GM18868 (cell line): ENCODE measurements around the gene AKAP13.
A peak's percentile ranks its signal among the peaks of the same experiment; 100 is the strongest.
"Not testable (repeated sequence)": the region's sequence is repeated elsewhere in the genome, so short reads cannot be mapped to it uniquely, and the experiment has no call there.

Experiments used
- ATAC-seq: cut with Tn5 transposase; IDR thresholded peaks from one replicate; pipeline ENCODE4 v1.9.1; 2021; ENCODE audit warnings: mild to moderate bottlenecking, moderate library complexity; ENCODE audit not compliant: unreplicated experiment

The AKAP13 gene

DNA sequence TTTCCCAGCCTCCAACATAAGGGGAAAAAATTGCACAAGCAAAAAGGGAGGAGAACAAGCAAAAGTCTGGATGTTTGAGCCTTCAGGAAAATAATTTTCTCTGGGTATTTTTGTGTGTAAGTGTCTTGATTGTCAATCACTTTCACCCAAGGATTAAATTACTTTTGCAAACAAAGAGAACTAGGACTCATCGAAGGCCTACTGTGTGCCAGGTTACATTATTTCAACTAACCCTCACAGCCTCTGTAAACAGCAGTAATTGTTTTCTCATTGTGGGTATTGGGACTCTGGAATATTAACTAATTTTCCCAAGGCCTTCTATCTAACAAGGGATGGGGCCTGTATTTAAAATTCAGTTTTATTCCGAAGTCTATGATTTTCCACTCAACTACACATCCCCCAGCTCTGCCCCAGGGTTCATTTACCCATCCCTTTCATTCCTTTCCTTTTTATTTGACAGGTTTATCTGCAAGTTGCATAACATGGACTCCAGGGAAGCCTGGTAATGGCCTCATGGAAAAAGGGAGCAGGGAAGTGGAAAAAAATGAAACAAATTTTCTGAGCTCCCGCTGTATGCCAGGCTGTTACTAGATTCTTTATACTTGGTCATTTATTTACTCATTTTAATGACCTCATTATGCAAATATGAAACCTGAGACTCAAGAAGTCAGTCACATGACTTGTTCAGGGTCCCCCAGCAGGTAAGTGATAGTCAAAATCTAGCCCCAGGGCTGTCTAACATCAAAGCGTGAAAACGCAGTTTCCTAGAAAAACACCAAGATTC, 32.9 kb upstream of the AKAP13 start:
- ATAC-seq, result not testable (repeated sequence)

DNA sequence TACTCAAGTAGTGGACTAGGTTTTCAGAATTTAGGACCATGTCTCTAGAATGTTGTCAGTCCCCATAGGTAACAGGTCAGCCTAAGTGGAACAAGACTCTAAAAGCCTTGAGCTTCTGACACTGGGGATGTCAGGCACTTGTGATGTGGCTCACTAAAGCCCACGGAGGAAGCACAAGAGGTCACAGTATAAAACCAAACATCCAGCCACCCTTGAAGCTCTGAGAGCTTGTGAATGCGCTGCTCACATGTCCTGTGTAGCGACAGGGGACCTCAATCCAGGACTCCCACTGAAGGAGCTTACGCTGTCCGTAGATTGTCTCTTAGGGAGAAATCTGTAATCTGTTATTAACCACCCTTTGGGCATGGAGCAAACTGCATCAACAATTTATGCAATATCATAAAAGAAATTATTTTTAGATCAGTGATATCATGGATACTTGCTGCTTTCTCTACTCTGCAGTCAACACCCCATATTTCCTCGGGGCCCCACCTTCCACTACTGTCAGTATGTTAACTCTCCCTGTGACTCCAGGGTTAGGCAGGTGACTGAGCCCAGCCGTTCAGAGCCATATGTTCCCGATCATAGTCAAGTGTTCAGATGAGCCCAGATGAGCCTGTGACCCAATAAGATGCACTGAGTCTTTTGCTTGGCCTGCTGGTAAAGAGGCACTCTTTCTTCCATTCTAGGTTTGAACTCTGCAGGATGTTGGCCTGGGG, 32.2 kb upstream of the AKAP13 start:
- ATAC-seq, result not testable (repeated sequence)

DNA sequence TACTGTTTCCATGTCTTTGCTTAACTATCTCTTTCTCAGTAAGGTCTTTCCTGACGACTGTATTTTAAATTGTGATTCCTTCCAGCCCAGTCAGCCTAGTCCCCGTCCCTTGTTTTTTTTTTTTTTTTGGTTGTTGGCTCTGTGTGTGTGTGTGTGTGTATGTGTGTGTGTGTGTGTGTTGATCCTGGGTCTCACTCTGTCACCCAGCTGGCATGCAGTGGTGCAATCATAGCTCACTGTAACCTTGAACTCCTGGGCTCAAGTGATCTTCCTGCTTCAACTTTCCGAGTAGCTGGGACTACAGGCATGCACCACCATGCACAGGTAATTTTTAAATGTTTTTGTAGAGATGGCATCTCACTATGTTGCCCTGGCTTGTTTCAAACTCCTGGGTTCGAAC, 31.3 kb upstream of the AKAP13 start:
- not testable (repeated sequence) for ATAC-seq

GRCh38 chr15:85350395-85350794, 30.0 kb upstream of the AKAP13 start:
- no peak for ATAC-seq

- ATAC-seq, result not testable (repeated sequence)
These were observed 28.9 kb upstream of the AKAP13 start for GRCh38 chr15:85351501-85351900.

DNA sequence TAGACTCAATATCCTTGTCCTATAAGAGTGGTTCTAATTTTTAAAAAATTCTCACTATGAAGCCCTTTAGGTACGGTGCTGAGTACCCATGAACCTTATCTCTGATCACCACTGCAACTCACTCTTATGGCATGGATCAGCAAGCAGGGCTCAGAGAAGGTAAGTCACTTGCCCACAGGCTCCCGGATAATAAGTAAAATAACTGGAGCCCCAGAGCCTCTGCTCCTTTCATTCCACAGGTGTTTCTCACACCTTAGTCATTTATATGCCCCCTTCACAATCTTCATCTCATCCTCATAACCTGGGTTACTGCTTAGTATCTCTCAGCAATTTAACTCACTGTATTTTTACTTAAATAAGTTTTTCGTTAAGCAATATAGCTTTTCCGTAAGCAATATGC, 28.4 kb upstream of the AKAP13 start:
- ATAC-seq, result no peak

GRCh38 chr15:85353516-85353915, 26.9 kb upstream of the AKAP13 start:
- no peak for ATAC-seq

GRCh38 chr15:85354461-85354860, 25.9 kb upstream of the AKAP13 start:
- ATAC-seq, result no peak

- no peak for ATAC-seq
These were observed 25.5 kb upstream of the AKAP13 start for GRCh38 chr15:85354948-85355347.

- no peak for ATAC-seq
These were observed 24.1 kb upstream of the AKAP13 start for GRCh38 chr15:85356276-85356675.

DNA sequence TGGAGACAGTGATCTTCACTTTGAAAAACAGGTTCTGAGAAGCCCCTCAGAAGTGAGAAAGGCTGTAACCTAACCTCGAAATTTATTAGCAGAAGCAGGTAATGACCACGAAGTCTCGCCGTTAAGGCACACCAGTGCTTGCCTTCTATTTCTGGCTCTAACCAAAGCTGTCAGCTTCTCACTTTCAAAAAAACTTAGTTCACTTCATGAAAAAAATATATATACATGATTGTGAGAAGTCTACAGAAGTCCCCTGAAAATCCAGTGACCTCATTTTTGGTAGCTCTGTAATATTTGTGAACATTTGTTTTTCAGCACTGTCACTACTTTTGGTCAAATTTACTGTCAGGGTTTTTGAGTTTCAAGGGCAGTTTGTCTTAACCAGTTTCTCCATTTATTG, 19.1 kb upstream of the AKAP13 start:
- peak; percentile 75 for ATAC-seq

DNA sequence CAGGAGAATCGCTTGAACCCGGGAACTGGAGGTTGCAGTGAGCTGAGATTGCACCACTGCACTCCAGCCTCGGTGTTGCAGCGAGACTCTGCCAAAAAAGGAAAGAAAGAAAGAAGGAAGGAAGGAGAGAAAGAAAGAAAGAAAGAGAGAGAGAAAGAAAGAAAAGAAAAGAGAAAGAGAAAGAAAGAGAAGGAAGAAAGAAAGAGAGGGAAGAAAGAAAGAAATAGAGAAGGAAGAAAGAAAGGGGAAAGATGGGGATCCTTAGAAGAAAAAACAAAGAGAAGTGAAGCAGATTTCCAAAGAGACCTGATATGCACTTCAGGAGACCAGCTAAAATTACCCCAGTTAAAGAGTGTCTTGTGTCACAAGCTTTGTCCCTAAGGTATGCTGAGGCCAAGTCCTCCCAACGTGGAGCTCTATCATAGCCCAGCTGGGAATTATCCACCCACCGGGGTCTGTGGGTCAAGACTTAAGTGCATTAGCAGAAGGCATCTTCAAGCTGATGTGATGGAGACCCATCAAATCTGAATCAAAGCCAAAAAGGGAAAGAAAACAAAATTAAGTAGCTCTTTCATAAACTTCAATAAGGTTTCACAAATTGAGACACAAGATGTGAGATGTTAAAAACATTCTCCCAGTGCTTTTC, 17.8 kb upstream of the AKAP13 start:
- no peak for ATAC-seq

DNA sequence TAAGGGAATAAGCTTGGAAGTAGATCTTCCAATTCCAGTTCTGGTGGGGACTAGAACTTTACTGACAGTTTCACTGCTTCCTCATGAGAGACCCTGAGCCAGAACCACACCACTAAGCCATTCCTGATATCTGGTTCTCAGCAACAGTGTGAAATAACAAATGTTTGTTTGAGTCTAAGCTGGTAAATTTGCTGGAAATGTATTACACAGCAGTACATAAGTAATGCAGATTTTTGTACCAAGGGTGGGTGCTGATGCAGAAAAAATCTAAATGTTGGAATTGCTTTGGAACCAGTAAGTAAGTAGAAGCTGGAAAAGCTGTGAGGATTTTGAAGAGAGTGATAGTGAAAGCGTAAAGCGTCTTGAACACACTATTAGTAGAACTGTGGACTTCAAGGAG, 14.4 kb upstream of the AKAP13 start:
- no peak for ATAC-seq

GRCh38 chr15:85367741-85368140, 12.7 kb upstream of the AKAP13 start:
- no peak for ATAC-seq

GRCh38 chr15:85374831-85375230, 5.6 kb upstream of the AKAP13 start:
- ATAC-seq, result no peak

DNA sequence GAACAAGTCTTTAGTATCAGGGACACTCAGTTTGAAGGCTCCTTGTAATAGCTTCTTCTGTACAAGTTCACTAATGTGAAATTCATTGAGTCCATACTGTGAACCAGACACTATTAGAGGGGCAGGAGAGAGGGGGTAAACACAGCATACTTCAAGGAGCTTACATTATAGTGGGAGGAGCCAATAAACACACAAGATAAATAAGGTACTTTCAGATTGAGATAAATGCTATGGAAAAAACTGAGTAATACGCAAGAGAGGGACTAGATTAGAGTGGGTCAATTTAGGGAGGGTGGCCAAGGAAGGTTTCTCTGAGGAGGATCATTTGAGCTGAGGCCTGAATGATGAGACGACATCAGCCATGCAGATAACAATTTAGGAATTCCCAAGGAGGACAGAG, 3.1 kb upstream of the AKAP13 start:
- ATAC-seq, result no peak

GRCh38 chr15:85377986-85378385, 2.4 kb upstream of the AKAP13 start:
- ATAC-seq, result no peak

GRCh38 chr15:85379403-85380131, 836 bp upstream of the AKAP13 start:
- ATAC-seq, result no peak

GRCh38 chr15:85380812-85381642, 624 bp downstream of the AKAP13 start:
- ATAC-seq, result peak; percentile 30
